NCI-H524 treated with DMSO at 0.1 percent for 48 hours (cell line): Measurements from ENCODE around the gene CSRP2.

Experiments used
- DNase-seq: peaks from one replicate; lab custom pipeline; 2025; lab: John Stamatoyannopoulos, UW

CSRP2 gene

DNA sequence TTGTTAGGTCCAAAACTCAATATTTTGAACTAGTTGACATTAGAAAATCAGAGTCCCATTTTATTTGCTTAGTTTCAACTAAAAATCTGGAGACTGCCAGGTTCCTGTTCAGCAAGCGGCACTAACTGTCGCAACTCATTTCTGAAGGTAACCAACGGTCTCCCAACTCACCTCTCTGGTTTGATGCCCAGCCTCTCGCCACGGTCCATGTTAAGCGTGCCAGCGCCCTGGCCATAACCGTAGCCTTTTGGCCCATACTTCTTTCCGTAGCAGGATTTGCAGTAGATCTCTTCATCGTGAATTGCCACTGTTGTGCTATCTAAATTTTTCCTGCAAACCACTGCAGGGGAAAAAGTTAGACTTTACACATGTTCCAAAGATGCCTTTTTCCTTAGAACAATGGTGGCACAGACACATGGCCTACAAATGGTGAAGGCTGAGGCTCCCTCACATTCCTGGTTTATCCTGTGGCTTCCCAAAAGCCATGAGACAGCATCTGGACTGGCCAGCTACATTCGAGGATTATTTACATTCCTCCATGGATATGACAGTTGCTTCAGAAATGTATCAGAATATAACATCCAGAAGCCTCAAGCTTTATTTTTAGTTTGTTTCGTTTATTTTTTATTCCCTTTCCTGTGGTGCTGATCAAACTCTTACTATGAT, 15.7 kb downstream of the CSRP2 start:
- no peak for DNase-seq

DNA sequence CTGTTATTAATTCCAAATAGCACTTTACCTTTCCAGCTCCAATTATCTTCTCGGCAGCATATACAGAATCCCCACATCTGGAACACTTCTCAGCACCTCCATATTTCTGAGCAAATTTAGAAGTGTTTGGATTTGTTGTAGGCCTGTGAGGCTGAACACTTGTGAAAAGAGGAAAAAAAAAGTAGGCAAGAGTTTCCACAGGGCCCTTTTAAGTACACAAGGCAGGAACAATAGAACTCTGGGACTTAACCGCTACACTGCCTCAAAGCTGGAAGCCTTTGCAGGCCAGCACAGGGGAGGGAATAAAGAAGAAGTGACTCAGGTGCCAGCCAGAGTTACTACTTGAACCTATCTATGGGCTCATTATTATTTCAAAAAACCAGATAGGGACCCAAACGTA, 18.6 kb downstream of the CSRP2 start:
- DNase-seq = no peak

DNA sequence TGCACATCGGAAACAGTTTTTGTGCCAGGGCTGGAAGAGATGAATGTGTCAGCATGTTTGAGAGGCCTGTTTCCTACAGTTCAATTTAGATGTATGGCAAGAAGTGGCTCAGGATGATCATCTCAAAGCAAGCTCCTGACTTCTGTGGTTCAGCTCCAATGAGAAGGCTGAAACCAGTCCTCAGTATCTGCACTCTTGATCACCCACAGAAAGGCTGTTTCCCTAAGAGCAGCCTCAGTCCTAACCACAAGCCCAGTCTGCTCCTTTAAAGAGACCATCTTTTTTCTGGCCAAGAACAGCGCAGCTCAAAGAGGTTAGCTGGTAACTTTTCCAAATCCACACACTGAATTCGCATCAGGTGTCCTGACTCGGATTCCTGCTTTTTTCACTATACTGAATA, 19.2 kb downstream of the CSRP2 start:
- DNase-seq = no peak

DNA sequence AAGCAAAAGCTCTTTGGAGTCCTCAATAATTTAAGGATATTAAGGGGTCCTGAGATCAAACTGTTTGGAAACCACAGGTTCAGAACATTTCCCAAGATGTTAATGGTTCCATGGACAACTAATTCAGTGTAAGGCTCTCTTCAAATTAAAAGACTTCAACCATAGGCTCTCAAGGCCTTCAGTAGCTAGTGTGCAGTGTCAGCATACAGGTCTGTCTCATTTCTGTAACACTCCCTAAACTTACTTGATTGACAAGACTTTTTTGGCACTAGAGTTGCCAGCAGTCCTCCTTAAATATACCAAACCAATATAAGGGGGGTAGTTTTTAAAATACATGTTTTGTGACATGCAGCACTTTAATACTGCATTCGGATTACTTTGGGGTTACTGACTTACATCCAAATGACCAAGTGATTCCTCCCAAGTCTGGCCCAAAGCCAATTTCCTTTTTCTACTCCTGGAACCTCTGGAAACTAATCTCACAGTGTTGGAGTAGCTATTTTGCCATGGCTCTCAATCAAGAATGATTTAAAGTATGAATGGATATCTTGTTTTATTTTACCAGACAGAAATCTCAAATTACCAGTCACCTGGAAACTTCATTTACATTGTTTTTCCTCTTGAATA, 22.7 kb downstream of the CSRP2 start:
- no peak for DNase-seq

DNA sequence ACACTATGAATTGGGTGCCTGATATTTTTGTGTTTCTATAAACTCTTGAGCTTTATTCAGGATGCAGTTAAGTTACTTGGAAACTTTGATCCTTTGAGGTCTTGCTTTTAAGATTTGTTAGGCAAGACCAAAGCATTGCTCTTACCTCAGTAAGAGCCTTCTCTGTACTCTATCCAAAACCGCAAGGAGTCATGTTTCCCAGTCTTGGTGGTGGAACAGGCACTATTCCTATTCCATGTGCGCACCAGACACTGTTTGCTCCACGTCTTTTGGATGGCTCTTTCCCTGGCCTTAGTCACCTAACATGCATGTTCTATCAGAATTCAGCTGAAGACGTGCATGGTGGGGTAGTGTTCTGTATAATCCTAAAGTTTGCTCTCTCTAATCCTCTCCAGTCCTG, 23.5 kb downstream of the CSRP2 start:
- DNase-seq = no peak

DNA sequence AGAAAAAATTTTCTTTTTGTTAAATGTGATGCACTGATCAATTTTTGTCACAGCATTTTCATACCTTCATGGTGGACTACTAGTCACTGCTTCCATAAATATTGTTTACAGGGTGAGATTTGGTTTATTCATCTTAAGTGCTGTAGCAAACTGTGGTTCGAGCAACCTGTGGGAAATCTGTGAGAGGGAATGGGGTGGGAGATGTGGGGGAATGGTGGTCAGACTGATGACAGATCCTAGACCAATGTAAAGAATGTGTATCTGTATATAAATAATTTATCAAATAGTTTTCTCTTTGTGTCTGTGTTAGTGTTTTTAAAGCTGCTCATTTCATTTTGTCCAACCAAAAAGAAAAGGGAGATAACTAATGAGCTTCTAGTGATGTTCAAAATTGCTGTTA, 26.7 kb downstream of the CSRP2 start:
- no peak for DNase-seq

DNA sequence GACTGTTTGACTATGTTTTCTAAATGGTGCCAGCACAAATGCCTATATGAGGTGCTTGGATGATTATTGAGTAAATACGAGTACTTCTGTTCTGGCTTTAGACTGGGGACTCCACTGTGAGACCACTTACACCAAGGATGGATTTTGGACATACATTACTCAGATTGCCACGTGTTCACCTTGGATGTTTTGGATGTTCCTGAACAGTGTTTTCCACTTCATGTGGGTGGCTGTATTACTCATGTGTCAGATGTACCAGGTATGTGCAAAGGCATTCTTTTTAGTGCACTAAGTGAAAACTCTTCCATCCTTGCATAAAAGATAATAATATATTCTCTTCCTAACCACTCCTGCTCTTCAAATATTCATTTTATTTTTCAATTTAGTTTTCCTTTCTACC, 30.7 kb downstream of the CSRP2 start:
- DNase-seq = no peak

DNA sequence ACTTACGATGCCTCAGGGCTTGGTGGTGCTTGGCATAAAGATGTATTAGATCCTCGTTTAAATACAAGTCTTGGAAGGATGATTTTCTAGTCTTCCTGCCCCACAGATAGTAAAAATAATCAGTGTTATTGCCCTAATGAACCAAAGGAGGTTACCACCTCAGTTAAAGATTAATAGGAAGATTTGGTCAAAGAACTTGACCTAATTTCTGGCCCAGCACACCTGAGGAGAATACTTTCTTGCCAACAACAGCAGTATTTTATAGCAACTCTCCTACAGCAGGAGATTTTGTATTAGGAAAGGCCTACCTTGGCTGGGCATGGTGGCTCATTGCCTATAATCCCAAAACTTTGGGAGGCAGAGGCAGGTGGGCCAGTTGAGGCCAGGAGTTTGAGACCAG, 31.6 kb downstream of the CSRP2 start:
- DNase-seq = no peak

DNA sequence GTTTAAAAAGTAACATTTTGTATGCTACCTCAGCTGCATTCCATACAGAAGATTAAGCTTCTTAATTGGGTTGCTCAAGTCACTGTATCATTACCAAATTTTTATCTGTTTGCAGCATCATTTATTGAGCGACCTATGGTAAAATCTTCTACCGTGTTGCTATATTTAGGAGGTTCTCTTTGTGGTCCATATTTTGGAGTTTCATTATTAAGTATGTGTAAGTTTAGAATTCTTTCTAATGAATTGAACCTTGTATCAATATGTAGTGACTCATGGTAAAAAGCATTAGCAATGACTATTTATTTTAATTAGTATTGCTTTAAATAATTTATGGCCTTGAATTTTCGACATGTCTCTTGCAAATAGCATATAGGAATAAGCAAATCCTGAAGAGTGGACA, 42.2 kb downstream of the CSRP2 start:
- DNase-seq = no peak

DNA sequence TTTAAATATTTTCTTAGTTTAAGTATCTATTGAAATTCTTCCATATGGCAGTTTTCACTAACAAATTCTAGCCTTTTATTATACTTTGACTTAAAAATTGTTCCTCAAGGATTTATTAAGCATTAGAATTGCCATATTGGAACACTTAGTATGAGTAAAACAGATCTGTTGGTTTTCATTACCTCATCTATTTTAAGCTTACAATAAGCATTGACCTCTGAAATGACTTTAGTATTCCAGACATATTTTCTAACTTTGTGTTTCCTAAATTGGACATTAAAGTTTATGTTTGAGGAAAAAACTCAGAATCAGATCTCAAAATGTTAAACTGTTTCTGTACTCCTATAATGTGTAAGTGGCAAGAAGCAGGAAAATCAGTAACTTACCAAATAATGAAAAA, 48.4 kb downstream of the CSRP2 start:
- DNase-seq = no peak

DNA sequence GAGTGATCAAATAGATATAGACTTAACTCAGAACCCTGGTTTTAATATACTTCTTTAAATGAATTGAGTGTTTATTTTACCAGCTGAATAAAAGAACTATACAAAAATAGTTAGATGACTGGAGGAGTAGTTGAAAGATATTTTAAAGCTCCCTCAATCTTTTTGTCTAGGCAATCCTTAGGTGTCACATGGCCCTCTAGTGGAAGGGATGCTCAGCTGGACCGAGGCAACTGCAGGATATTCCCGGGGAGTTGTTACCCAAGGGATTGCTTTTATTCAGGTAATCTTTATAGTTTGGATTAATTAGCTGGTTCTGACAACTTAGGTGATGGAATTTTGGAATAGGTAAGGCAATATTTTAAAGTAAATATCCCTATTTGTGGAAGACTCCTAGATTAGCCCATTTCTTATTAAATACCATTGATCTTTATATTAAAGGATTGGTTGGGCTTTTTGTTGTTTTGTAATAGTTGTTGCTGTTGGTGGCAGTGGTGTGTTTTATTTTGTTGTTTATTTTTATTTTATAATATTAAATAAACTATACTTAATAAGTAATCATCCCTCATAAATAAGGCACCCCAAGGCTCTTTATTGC, 57.8 kb downstream of the CSRP2 start:
- DNase-seq = no peak

DNA sequence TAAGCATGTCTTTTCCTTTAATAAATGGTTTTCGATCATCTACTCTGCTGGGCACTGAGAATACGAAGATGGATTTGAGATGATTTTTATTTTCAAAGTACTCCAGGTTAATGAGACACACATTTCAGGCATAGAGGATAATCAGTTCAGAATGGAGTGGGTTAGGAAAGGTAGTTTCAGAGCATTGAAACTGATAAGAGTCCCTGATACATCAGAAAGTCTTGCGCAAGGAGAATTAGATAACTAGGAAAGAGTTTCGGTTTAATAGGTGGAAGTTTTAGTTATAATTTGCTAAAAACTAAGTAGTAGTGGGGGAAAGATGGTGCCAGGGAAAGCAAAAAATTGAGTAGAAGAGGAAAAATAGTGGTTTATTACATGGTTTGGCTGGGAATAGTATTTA, 64.8 kb downstream of the CSRP2 start:
- no peak for DNase-seq

DNA sequence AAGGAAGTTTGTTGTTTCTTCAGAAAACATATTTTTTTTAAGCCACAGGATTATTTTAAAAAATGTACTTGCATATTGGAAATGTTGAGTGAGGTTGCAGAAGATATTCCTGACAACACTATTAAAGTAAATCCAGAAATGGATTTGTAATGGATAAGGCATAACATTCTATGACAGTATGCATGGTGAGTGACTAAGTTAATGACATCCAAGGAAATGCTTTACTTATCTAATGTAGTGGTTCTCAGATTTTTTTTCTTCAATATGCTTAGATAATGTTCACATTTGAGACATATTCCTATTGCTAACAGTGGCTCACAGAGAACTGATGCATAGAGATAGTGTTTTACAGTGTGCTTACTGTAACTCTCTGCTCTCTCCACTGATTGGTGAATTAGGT, 65.6 kb downstream of the CSRP2 start:
- DNase-seq = no peak

DNA sequence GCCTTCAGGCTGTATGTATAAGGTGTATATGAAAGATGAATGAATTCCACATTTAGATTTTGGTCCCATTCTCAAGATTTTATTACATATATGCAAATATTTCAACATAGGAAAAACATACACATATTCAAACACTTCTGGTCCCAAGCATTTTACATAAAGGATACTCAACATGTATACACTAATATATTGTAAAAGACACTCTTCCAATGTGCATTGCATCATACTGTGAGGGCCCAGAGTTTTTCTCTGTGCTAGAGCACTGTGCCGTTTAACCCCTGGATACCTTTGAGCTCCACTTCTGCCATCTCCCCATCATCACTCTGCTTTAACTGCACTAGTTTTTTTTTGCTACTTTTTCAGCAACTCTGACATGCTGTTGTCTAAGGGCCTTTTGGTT, 66.8 kb downstream of the CSRP2 start:
- no peak for DNase-seq

DNA sequence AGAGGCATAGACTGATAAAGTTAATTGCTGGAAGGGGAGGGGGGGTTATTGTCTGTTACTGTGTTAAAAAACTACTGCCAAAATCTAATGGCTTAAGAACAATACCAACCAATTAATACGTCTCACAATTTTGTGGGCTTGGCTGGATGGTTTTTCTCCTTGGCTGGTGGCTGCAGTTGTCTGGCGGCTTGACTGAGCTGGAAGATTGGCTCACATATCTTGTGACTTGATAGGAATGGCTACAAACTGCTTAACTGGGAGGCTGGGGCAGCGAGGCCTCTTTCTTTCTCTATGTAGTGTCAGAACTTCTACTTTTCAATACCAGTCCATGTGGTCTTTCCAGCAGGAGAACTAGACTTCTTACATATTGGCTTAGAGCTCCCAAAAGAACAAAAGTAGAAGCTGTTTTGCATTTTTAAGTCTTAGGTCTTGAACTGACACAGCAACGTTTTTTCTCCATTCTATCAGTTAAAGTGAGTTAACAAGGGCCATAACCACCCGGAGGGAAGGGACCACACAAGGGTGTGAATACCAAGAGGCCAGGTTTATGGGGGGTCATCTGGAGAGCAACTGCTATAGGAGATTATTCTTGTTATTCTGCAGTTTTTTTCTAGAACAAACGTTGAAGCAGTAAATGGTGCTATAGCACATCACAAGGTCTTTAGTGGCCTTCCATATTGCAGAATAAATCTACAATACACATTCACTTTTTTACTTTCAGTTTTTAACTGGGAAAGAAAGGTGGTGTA, 68.0 kb downstream of the CSRP2 start:
- no peak for DNase-seq
